Kidney (tissue), 14 donors: Measurements from ENCODE around the gene RXRA. TPM values are rescaled to one million over a fixed set of nuclear protein-coding genes. Genes with fewer than 3 reads are reported as not detected.

ENCODE experiments used
- DNase-seq, 5 donors: peaks; one replicate each; pipeline ENCODE4 v3.0.0-alpha.2; 2013 to 2020
- FAIRE-seq: peaks from 2 replicates; lab custom pipeline; 2012; peaks lifted over from hg19 to GRCh38; lab: Jason Lieb, UNC
- H3K27ac ChIP-seq, 2 donors: one replicate each; pipeline ENCODE4 v1.7.0; 2013; ENCODE audit warnings: low read depth in 2 of 2, low read length in 2 of 2, inconsistent platforms in 1 of 2
- H3K27me3 ChIP-seq: one replicate; pipeline ENCODE4 v1.7.1; 2013; ENCODE audit warnings: low read length, inconsistent platforms; ENCODE audit not compliant: control insufficient read depth, insufficient read depth
- H3K36me3 ChIP-seq, 3 donors: one replicate each; pipeline versions ENCODE4 v1.7.0 to v1.7.1; 2013; ENCODE audit warnings: low read length in 3 of 3, control low read depth in 1 of 3, inconsistent platforms in 1 of 3; ENCODE audit not compliant: insufficient read depth in 3 of 3, control insufficient read depth in 2 of 3
- H3K4me1 ChIP-seq, 3 donors: one replicate each; pipeline versions ENCODE4 v1.7.0 to v1.7.1; 2013; ENCODE audit warnings: low read length in 3 of 3, inconsistent platforms in 1 of 3, low read depth in 1 of 3; ENCODE audit not compliant: control insufficient read depth in 2 of 3, insufficient read depth in 2 of 3
- H3K4me3 ChIP-seq, 3 donors: one replicate each; pipeline versions ENCODE4 v1.7.0 to v1.8.1; 2013; ENCODE audit warnings: low read length in 3 of 3, control low read depth in 1 of 3, inconsistent platforms in 1 of 3
- H3K9ac ChIP-seq, 3 donors: one replicate each; pipeline versions ENCODE4 v1.7.0 to v1.7.1; 2013; ENCODE audit warnings: low read length in 3 of 3, control low read depth in 1 of 3, inconsistent platforms in 1 of 3
- H3K9me3 ChIP-seq, 3 donors: one replicate each; pipeline versions ENCODE4 v1.7.0 to v1.7.1; 2013; ENCODE audit warnings: low read length in 3 of 3, control low read depth in 1 of 3, inconsistent platforms in 1 of 3; ENCODE audit not compliant: control insufficient read depth in 2 of 3, insufficient read depth in 1 of 3
- intact Hi-C: fragments of 100-400 bp; cut with DNase I; formaldehyde crosslinking; loops from one replicate; pipeline ENCODE4 v1.11.1; 2022
- polyA plus RNA-seq: library from polyadenylated mRNA; stranded (reverse); fragments of 350-450 nt; fragmentation: Illumina TruSeq; extraction: RNeasy Lipid Tissue Mini Kit (QIAGEN cat#74804); gene quantifications from one replicate; pipeline ENCODE4 v1.2.3, GENCODE V29; 2014; ENCODE audit warnings: low read depth, low replicate concordance; ENCODE audit not compliant: insufficient read depth
- total RNA-seq: library from RNA; stranded (reverse); fragmentation: NEBNext Ultra II Directional; extraction: Animal tissue kit (Norgen Biotek cat#: 25700); gene quantifications from one replicate; pipeline ENCODE4 v1.2.1, GENCODE V29; 2021
- TF ChIP-seq, protein P1 (sequence below): IDR thresholded peaks from 3 replicates; pipeline ENCODE4 v1.5.1; 2012; ENCODE audit warnings: mild to moderate bottlenecking, moderate library complexity, borderline replicate concordance; ENCODE audit not compliant: insufficient read depth; ENCODE audit errors: extremely low read depth
- donor health status: control.
- donor health status: control.
- donor health status: control.
- donor health status: control.
- donor health status: control.
- donor health status: DM: yes; HTN: yes; CAD: no.
- donor health status: Normal renal cell carcinoma (clear cell type).

The RXRA gene
- total and polyA plus RNA-seq, 2 donors from 2014 or later = 24.0 to 49.5 TPM

DNA sequence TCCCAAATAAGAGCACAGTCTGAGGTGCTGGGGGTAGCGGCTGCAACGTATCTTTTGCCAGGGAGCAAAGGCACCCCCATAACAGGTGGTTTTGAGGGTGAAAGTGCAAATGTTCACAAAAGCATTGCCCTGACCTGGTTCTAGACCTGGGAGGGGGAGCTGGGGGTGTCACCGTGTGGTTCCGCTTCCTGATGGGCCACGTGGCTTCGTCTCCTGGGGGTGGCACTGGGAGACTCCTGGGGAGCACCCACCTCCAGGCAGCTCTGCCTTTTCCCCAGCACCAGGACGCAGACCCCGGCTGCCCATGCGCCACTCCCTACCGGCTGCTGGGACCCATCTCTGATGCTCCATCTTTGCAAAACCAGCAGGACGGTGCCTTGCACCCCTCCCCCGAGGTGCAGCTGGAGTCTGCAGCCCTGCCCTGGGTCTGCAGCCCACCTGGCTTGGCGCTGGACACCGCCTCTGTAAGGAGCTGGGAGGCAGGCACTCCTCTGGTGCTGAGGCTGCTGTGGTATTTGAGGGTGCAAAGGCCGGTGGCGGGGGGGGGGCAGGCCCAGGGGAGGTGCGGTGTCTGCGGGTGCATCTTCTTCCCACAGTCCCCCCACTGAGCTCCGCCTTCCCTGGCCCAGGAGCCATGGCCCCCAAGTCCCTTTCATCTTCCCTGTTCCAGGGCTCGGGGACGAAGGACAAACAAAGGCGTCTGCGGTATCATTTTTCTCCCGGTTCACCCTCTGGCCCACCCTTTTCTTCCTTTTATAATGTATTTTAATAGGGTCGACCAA, 29.8 kb upstream of the RXRA start:
- DNase-seq = peak in 2 of 5 donors; percentile 54 to 59

DNA sequence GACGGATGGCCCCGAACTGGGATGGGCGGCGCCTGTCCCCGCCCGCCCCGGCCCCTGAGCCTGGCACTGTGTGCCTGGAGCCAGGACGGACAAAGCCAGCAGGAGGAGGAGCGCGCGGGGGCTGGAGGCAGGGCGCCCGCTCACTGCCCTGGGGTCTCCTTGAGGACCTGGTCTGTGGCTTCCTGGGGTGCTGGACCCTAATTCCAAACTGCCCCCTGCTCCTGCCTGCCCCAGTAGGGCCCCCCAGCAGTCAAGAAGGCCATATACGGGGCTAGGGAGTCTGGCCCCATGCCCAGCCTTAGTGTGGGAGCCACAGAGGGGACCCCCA, 29.2 kb upstream of the RXRA start:
- H3K4me1 ChIP-seq = no peaks in the 10 kb centered on the region
- no peaks in the 10 kb centered on the region for H3K36me3 ChIP-seq
- H3K4me3 ChIP-seq = no peak overlapping the region
- intact Hi-C loops = no loop called here
- no peaks in the 10 kb centered on the region for H3K9me3 ChIP-seq
- DNase-seq (peak in 1 of 5 donors; percentile 66), FAIRE-seq (no peak)
- TF ChIP-seq, protein P1, sequence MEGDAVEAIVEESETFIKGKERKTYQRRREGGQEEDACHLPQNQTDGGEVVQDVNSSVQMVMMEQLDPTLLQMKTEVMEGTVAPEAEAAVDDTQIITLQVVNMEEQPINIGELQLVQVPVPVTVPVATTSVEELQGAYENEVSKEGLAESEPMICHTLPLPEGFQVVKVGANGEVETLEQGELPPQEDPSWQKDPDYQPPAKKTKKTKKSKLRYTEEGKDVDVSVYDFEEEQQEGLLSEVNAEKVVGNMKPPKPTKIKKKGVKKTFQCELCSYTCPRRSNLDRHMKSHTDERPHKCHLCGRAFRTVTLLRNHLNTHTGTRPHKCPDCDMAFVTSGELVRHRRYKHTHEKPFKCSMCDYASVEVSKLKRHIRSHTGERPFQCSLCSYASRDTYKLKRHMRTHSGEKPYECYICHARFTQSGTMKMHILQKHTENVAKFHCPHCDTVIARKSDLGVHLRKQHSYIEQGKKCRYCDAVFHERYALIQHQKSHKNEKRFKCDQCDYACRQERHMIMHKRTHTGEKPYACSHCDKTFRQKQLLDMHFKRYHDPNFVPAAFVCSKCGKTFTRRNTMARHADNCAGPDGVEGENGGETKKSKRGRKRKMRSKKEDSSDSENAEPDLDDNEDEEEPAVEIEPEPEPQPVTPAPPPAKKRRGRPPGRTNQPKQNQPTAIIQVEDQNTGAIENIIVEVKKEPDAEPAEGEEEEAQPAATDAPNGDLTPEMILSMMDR = no peak
- H3K27me3 ChIP-seq = no peaks in the 10 kb centered on the region
- H3K27ac ChIP-seq = no peak overlapping the region
- no peak overlapping the region for H3K9ac ChIP-seq

More for the DNA sequence above, 29.8 kb upstream of the RXRA start:
- no peak for FAIRE-seq
- intact Hi-C loops = no loop called here
- H3K27ac ChIP-seq = no peak overlapping the region
- H3K27me3 ChIP-seq = no peaks in the 10 kb centered on the region
- TF ChIP-seq, protein P1 = no peak
- H3K36me3 ChIP-seq = no peaks in the 10 kb centered on the region
- no peak overlapping the region for H3K9ac ChIP-seq
- H3K4me1 ChIP-seq = no peaks in the 10 kb centered on the region
- no peaks in the 10 kb centered on the region for H3K9me3 ChIP-seq
- no peak overlapping the region for H3K4me3 ChIP-seq

DNA sequence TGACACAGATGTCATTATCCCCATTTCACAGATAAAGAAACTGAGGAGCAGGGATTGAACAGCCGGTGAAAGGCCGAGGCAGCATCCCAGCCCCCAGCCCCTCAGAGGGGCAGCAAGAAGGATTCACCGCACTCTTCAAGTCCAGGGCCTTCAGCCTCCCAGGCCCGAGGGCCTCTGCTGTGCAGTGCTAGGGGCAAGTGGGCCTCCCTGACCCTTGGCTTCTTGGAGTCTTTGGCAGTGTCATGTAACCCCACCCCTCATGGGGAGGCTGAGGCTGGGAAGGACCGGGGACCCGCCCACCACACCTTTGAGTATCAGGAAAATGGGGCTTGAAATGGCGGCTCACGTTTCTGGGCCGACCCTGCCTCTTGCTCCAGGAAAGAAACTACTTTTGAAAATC, 28.7 kb upstream of the RXRA start:
- Histone ChIP-seq H3K4me1 (no peaks in the 10 kb centered on the region), H3K9me3 (no peaks in the 10 kb centered on the region), H3K4me3 (no peak overlapping the region), H3K27me3 (no peaks in the 10 kb centered on the region), H3K36me3 (no peaks in the 10 kb centered on the region), H3K27ac (no peak overlapping the region), H3K9ac (no peak overlapping the region)
- DNase-seq (peak in 2 of 5 donors; percentile 55 to 56), FAIRE-seq (no peak)
- intact Hi-C loops = no loop called here
- TF ChIP-seq, protein P1 = no peak
